ENCODE measurements around the gene STARD9. TPM values are rescaled to one million over a fixed set of nuclear protein-coding genes. Genes with fewer than 3 reads are reported as not detected.

STARD9 gene
- polyA plus RNA-seq, 1 of the 3 experiments (the other 2 are of a cell fraction): 2.1 TPM

DNA sequence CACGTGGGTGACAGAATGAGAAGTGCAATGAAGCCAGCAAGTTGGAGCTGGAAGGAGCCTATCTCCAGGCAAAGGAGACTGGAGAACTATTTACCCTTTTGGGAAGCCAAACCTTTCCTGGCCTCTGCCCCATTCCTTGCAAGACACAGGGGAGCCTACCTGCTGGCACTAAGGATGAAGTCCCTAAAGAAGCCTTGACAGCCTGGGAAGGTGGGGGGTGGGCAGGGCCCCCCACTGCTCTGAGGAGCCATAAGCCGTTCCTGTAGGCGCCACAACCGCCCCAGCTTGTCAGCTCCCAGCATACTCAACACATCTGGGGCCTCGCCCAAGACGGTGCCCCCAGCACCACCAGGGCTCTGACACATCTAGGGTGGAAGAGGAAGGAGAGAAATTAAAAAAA is 156.1 kb downstream of the STARD9 start:
- 93% methylated on average over 6 of the region's 6 CpGs for WGBS (ENCODE audit: low lambda C conversion rate)
- ChIA-PET CTCF (no interaction called here), POLR2A (no interaction called here)

More for the DNA sequence above, 156.1 kb downstream of the STARD9 start:
- Histone ChIP-seq H3K4me1 (ENCODE audit: control insufficient read depth in 1 of 2, insufficient read depth in 2 of 2, low read depth in 1 of 2, low read length in 1 of 2) (peaks cover 0 to 15% of the 10 kb centered on the region in 2 experiments; a peak in 1 of 4 replicates), H2AFZ (ENCODE audit: low read depth) (no peak overlapping the region), H3K27ac (ENCODE audit: low read depth in 2 of 2, low read length in 1 of 2) (no peak overlapping the region), H3F3A (replicated peaks; ENCODE audit: insufficient read depth) (no peaks in the 10 kb centered on the region), H4K20me1 (ENCODE audit: insufficient read depth) (no peaks in the 10 kb centered on the region), H3K36me3 (replicated peaks in 1 of 2; ENCODE audit: control insufficient read depth in 1 of 2, insufficient read depth in 2 of 2, low read length in 1 of 2) (peaks cover 34 to 75% of the 10 kb centered on the region in 2 experiments), H3K79me2 (ENCODE audit: insufficient read depth) (peaks cover 17% of the 10 kb centered on the region), H3K9ac (no peak overlapping the region), H3K27me3 (ENCODE audit: insufficient read depth) (no peaks in the 10 kb centered on the region), H3K4me3 (ENCODE audit: low read depth in 2 of 2, low read length in 1 of 2) (no peak overlapping the region), H3K4me2 (no peak overlapping the region), H3K9me3 (no peaks in the 10 kb centered on the region), H3K9me2 (no peaks in the 10 kb centered on the region)
- no peak for DNase-seq
- TF ChIP-seq TCF12 (IDR thresholded peaks at IDR 0.05): no peak
- TF ChIP-seq, protein P1, sequence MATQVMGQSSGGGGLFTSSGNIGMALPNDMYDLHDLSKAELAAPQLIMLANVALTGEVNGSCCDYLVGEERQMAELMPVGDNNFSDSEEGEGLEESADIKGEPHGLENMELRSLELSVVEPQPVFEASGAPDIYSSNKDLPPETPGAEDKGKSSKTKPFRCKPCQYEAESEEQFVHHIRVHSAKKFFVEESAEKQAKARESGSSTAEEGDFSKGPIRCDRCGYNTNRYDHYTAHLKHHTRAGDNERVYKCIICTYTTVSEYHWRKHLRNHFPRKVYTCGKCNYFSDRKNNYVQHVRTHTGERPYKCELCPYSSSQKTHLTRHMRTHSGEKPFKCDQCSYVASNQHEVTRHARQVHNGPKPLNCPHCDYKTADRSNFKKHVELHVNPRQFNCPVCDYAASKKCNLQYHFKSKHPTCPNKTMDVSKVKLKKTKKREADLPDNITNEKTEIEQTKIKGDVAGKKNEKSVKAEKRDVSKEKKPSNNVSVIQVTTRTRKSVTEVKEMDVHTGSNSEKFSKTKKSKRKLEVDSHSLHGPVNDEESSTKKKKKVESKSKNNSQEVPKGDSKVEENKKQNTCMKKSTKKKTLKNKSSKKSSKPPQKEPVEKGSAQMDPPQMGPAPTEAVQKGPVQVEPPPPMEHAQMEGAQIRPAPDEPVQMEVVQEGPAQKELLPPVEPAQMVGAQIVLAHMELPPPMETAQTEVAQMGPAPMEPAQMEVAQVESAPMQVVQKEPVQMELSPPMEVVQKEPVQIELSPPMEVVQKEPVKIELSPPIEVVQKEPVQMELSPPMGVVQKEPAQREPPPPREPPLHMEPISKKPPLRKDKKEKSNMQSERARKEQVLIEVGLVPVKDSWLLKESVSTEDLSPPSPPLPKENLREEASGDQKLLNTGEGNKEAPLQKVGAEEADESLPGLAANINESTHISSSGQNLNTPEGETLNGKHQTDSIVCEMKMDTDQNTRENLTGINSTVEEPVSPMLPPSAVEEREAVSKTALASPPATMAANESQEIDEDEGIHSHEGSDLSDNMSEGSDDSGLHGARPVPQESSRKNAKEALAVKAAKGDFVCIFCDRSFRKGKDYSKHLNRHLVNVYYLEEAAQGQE (IDR thresholded peaks at IDR 0.05; ENCODE audit: low read depth, low read length): no peak
- TF ChIP-seq FOSL2 (IDR thresholded peaks at IDR 0.05; ENCODE audit: borderline replicate concordance, low read depth): no peak
- no peak for TF ChIP-seq SMC3 (IDR thresholded peaks at IDR 0.05; ENCODE audit: low read depth, low read length)
- TF ChIP-seq SIN3A (IDR thresholded peaks at IDR 0.05; ENCODE audit: borderline replicate concordance, low read depth, low read length): no peak
- TF ChIP-seq, protein P2, sequence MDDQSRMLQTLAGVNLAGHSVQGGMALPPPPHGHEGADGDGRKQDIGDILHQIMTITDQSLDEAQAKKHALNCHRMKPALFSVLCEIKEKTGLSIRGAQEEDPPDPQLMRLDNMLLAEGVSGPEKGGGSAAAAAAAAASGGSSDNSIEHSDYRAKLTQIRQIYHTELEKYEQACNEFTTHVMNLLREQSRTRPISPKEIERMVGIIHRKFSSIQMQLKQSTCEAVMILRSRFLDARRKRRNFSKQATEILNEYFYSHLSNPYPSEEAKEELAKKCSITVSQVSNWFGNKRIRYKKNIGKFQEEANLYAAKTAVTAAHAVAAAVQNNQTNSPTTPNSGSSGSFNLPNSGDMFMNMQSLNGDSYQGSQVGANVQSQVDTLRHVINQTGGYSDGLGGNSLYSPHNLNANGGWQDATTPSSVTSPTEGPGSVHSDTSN (IDR thresholded peaks at IDR 0.05): no peak
- TF ChIP-seq POLR2AphosphoS5 (IDR thresholded peaks at IDR 0.05; ENCODE audit: low read depth, low read length): no peak
- no peak for TF ChIP-seq RFX5 (IDR thresholded peaks at IDR 0.05; ENCODE audit: low read length)
- no peak for TF ChIP-seq JUND (IDR thresholded peaks at IDR 0.05)
- no peak for TF ChIP-seq EZH2phosphoT487 (IDR thresholded peaks at IDR 0.05; ENCODE audit: borderline replicate concordance, low read depth)
- TF ChIP-seq, protein P3, sequence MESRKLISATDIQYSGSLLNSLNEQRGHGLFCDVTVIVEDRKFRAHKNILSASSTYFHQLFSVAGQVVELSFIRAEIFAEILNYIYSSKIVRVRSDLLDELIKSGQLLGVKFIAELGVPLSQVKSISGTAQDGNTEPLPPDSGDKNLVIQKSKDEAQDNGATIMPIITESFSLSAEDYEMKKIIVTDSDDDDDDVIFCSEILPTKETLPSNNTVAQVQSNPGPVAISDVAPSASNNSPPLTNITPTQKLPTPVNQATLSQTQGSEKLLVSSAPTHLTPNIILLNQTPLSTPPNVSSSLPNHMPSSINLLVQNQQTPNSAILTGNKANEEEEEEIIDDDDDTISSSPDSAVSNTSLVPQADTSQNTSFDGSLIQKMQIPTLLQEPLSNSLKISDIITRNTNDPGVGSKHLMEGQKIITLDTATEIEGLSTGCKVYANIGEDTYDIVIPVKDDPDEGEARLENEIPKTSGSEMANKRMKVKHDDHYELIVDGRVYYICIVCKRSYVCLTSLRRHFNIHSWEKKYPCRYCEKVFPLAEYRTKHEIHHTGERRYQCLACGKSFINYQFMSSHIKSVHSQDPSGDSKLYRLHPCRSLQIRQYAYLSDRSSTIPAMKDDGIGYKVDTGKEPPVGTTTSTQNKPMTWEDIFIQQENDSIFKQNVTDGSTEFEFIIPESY (IDR thresholded peaks at IDR 0.05; ENCODE audit: borderline replicate concordance, low read depth): no peak
- TF ChIP-seq MXI1 (IDR thresholded peaks at IDR 0.05; ENCODE audit: low read depth, low read length): no peak
